ENCODE results near the gene UTP14C.
"Not testable (repeated sequence)": the region's sequence is repeated elsewhere in the genome, so short reads cannot be mapped to it uniquely, and the experiment has no call there.

The UTP14C gene

DNA sequence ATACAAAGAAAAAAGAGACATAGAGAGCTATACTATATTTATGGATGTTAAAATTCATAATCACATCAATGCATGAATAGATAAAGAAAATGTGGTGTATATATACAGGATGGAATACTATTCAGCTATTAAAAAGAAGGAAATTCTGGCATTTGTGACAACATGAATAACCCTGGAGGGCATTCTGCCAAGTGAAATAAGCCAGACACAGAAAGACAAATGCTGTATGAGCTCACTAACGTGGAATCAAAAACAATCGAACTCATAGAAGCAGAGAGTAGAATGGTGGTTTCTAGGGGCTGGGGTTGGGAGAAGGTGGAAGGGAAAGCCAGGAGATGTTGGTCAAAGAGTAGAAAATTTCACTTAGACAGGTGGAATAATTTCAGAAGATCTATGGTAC lies 24.0 kb downstream of the UTP14C start:
- no peak for DNase-seq

GRCh38 chr13:52051400-52051799 lies 26.9 kb downstream of the UTP14C start:
- DNase-seq = no peak

DNA sequence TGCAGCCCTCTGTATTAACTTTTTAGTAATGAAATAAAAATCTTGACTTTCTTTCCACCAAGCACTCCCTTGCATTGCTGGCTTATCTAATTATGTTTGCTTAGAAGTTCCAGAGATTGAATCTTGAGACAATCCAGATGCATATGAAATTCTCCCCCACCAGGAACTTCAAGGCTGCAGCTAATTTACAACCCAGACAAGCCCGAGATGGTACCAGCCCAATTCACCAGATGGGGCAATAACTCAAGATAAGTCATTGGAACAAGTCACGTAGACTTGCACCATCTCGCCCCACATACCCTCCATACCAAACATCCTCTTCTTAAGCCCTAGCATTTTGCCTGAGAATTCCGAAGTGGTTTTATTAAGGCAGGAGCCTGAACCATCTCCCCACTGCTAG lies 29.0 kb downstream of the UTP14C start:
- DNase-seq = no peak

- not testable (repeated sequence) for DNase-seq
Observed at GRCh38 chr13:52061064-52061463, 36.6 kb downstream of the UTP14C start.

- no peak for DNase-seq
Observed at GRCh38 chr13:52061587-52061986, 37.1 kb downstream of the UTP14C start.

GRCh38 chr13:52067237-52067636 lies 42.7 kb downstream of the UTP14C start:
- DNase-seq = no peak

GRCh38 chr13:52070929-52071523 lies 46.5 kb downstream of the UTP14C start:
- DNase-seq = peak; percentile 2
